ENCODE results near the gene ICE2.
"Not testable (repeated sequence)": the region's sequence is repeated elsewhere in the genome, so short reads cannot be mapped to it uniquely, and the experiment has no call there.

ICE2 gene

GRCh38 chr15:60410350-60410749 lies 68.6 kb downstream of the ICE2 start:
- DNase-seq (ENCODE audit: low read depth) = not testable (repeated sequence)

GRCh38 chr15:60408463-60408981 lies 70.4 kb downstream of the ICE2 start:
- DNase-seq (ENCODE audit: low read depth) = no peak

- DNase-seq (ENCODE audit: low read depth) = no peak
Measured at GRCh38 chr15:60407415-60407805, 71.5 kb downstream of the ICE2 start.

GRCh38 chr15:60406513-60407414 lies 72.2 kb downstream of the ICE2 start:
- DNase-seq (ENCODE audit: low read depth) = no peak

- DNase-seq (ENCODE audit: low read depth) = no peak
Measured at GRCh38 chr15:60405399-60405798, 73.5 kb downstream of the ICE2 start.

GRCh38 chr15:60404351-60404750 lies 74.6 kb downstream of the ICE2 start:
- DNase-seq (ENCODE audit: low read depth) = not testable (repeated sequence)

- DNase-seq (ENCODE audit: low read depth) = no peak
Measured at GRCh38 chr15:60400944-60401343, 78.0 kb downstream of the ICE2 start.

- no peak for DNase-seq (ENCODE audit: low read depth)
Measured at GRCh38 chr15:60399931-60400330, 79.0 kb downstream of the ICE2 start.

GRCh38 chr15:60399246-60399915 lies 79.6 kb downstream of the ICE2 start:
- no peak for DNase-seq (ENCODE audit: low read depth)

GRCh38 chr15:60397772-60398445 lies 81.0 kb downstream of the ICE2 start, which contains the start of gene ANXA2:
ANXA2 (minus strand) TSS chr15:60397986; CDS start chr15:60386075, 11,911 bp downstream.
- DNase-seq (ENCODE audit: low read depth) = peak; percentile 75

- DNase-seq (ENCODE audit: low read depth) = peak; percentile 19
Measured at GRCh38 chr15:60396958-60397771, 81.8 kb downstream of the ICE2 start.

GRCh38 chr15:60396560-60396957 lies 82.4 kb downstream of the ICE2 start:
- no peak for DNase-seq (ENCODE audit: low read depth)

GRCh38 chr15:60396100-60396499 lies 82.8 kb downstream of the ICE2 start:
- DNase-seq (ENCODE audit: low read depth) = no peak

- no peak for DNase-seq (ENCODE audit: low read depth)
Measured at GRCh38 chr15:60395276-60396011, 83.5 kb downstream of the ICE2 start.

GRCh38 chr15:60394689-60395097 lies 84.2 kb downstream of the ICE2 start:
- DNase-seq (ENCODE audit: low read depth) = no peak

GRCh38 chr15:60392986-60393790 lies 85.8 kb downstream of the ICE2 start:
- no peak for DNase-seq (ENCODE audit: low read depth)

- no peak for DNase-seq (ENCODE audit: low read depth)
Measured at GRCh38 chr15:60392601-60392985, 86.3 kb downstream of the ICE2 start.

GRCh38 chr15:60391722-60392315 lies 87.1 kb downstream of the ICE2 start:
- DNase-seq (ENCODE audit: low read depth) = no peak

- DNase-seq (ENCODE audit: low read depth) = no peak
Measured at GRCh38 chr15:60390871-60391501, 88.0 kb downstream of the ICE2 start.
